AG08396 (cell line): ENCODE results near the gene FLOT1.
"Not testable (repeated sequence)": the region's sequence is repeated elsewhere in the genome, so short reads cannot be mapped to it uniquely, and the experiment has no call there.

ENCODE experiments used
- DNase-seq: peaks from one replicate; pipeline ENCODE4 v3.0.0; 2012; ENCODE audit warnings: low spot score, mixed read lengths

FLOT1 gene

DNA sequence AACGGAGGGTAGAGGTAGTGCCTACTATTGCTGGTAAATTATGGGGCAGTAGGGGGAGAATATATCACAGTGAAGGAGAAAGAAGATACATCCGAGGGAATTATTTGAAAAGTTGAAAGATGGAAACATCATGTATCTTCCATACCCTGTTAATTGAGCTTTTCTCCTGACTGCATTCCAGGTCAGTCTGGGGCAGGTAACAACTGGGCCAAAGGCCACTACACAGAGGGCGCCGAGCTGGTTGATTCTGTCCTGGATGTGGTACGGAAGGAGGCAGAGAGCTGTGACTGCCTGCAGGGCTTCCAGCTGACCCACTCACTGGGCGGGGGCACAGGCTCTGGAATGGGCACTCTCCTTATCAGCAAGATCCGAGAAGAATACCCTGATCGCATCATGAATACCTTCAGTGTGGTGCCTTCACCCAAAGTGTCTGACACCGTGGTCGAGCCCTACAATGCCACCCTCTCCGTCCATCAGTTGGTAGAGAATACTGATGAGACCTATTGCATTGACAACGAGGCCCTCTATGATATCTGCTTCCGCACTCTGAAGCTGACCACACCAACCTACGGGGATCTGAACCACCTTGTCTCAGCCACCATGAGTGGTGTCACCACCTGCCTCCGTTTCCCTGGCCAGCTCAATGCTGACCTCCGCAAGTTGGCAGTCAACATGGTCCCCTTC lies 19.2 kb downstream of the FLOT1 start:
- not testable (repeated sequence) for DNase-seq

DNA sequence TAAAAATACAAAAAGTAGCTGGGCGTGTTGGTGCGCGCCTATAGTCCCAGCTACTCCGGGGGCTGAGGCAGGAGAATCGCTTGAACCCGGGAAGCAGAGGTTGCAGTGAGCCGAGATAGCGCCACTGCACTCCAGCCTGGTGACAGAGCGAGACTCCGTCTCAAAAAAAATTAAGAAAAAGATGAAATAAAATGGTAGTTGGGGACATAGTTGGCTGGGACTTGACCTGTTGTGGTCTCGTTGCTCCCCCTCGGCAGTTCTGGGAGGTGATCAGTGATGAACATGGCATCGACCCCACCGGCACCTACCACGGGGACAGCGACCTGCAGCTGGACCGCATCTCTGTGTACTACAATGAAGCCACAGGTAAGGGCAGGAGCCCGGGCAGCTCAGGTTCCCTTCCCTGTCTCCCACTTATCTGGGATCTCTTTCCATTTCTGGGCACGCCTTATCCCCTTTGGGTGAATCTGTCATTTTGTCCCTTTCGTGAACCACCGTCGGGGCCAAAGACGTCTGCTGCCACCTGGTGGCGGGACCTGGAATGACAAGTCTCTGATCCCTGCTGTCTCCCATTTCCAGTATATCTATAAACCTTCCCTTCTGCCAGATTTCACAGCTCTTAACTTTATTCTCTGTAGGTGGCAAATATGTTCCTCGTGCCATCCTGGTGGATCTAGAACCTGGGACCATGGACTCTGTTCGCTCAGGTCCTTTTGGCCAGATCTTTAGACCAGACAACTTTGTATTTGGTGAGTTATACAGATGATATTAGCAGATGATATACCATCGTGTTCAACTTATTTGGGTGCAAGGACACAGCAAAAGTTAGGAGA lies 20.0 kb downstream of the FLOT1 start:
- DNase-seq = peak; percentile 69

DNA sequence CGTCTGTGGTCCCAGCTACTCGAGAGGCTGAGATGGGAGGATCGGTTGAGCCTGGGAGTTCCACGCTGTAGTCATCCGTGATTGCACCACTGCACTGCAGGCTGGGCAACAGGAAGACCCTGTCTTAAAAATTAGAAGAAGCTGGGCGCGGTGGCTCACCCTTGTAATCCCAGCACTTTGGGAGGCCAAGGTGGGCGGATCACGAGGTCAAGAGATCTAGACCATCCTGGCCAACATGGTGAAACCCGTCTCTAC lies 20.5 kb downstream of the FLOT1 start:
- DNase-seq = not testable (repeated sequence)

DNA sequence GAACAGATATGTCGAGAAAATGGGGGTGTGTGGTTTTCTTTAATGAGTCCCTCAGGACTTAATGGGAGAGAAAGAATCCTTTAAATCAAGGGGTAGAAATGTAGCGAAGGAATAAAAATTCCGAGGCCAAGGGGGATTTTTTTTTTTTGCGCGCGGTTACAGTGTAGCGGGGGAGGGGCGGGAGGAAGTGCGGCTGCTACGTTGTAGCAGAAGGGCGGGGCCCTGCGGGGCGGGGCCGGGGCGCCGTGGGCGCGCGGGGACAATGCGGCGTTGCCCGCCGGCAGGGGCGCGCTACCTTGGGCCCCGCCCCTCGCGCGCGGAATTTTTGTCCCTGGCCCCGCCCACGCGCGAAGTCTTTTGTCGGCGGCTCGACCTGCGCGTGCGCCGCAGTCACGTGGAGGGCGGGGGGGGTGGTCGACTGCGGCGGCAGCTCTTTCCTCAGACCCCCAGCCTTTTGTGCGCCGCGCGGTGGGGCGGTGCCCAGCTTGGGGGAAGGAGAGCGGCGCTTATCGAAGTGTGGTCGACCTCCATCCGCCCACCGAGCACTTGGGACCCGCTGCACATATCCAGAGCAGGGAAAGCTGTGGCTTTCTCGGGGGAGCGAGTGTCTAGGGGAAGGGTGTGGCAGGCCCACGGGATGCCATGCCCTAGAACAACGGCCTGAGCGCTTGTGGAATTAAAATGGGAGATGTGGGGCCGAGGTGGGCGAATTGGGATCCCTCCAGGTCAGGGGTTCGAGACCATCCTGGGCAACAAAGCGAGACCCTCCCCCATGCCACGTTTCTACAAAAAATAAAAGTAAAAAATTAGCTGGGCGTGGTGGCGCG lies 21.1 kb downstream of the FLOT1 start:
- DNase-seq = peak; percentile 92

DNA sequence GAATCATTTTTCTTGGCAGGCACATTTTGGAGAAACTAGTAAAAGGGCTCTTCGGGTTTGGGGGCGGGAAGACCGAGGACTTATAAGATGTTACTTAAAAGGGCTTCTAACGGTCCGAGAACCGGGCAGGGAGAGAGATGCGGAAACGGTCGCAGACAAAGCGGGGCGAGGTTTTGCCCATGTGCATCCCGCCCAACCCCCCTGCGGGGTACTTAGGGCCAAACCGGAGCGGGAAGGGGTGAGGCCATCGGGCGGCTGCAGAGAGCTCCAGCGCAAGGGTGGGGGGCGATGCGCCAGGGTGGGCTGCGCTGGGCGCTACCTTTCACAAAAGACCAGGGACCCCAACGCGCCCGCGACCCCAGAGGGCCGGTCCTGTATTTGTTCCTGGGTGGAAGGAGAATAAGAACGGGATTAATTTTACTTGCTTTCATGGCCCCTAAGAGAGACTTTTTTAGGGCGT lies 21.7 kb downstream of the FLOT1 start:
- peak; percentile 33 for DNase-seq

DNA sequence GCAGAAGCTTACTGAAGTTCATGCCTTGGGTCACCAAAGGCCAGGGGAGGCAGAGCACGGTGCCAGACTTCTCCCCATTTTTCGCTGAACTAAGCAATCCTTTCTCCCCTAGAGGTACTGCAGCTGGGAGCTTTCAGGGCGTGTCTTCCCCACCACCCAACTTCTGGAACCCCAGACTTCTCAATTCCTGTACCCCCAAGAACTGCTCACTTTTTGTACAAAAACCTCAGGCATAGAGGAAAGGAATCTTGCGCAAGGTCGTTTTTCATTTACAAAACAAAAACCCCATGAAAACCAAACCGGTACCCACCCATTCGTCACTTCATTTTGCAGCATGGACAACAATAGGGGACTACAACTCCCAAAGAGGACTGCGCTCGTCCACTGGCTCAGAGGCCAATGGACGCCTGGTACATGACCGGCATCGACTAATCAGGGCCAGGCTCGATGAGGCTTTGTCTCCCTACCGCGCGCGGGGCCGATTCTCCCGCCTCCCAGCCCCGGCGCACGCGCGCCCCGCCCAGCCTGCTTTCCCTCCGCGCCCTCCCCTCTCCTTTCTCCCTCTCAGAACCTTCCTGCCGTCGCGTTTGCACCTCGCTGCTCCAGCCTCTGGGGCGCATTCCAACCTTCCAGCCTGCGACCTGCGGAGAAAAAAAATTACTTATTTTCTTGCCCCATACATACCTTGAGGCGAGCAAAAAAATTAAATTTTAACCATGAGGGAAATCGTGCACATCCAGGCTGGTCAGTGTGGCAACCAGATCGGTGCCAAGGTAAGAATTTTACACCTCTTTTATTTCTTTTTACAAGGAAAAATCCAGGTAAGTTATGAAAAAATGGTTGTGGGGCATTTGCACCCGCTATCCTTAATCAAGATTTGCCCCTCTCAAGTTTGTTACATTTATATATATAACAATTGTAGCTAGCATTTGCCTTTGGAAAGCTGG lies 22.4 kb downstream of the FLOT1 start, which contains the start of gene TUBB:
TUBB (plus strand) TSS at position 562 of the 947 bp plus-strand sequence; CDS start at position 717, 155 bp downstream.
- DNase-seq = peak; percentile 91

DNA sequence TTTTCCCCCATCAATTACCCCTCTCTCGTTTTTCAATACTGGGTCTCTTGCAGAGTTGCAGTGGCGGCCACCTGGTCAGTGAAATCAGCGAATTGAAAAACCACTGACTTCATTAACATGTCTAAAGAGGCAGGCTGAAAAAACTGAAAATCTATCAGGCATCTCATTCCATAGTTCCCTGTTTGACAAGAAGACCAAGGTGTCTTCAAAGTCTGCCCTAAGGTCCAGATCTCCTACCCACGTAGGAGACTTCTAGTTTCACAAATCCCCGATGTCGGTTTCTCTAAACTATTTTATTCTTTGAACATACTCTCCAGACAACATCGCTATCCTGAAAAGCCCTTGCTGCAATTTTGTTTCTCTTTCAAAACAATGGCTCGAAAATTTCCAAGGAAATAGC lies 23.1 kb downstream of the FLOT1 start:
- DNase-seq = no peak

DNA sequence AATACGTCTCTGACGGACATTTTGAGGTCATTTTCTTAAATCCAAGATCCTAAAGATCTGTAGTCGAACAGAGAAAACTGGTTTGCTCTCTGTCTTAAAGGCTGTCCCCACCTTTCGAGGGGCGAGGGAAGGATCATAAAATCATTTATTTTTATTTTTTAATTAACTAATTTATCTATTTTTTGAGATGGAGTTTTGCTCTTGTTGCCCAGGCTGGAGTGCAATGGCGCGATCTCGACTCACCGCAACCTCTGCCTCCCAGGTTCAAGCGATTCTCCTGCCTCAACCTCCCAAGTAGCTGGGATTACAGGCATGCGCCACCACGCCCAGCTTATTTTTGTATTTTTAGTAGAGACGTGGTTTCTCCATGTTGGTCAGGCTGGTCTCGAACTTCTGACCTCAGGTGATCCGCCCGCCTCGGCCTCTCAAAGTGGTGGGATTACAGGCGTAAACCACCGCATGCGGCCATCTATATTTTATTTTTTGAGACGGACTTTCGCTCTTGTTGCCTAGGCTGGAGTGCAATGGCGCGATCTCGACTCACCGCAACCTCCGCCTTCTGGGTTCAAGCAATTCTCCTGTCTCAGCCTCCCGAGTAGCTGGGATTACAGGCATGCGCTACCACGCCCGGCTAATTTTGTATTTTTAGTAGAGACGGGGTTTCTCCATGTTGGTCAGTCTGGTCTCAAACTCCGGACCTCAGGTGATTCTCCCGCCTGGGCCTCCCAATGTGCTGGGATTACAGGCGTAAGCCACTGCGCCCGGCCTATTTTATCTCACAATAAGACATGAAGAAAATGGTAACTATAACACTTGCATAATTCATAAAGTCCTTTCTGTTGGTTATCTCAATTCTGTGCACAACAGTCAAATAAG lies 24.4 kb downstream of the FLOT1 start:
- not testable (repeated sequence) for DNase-seq

DNA sequence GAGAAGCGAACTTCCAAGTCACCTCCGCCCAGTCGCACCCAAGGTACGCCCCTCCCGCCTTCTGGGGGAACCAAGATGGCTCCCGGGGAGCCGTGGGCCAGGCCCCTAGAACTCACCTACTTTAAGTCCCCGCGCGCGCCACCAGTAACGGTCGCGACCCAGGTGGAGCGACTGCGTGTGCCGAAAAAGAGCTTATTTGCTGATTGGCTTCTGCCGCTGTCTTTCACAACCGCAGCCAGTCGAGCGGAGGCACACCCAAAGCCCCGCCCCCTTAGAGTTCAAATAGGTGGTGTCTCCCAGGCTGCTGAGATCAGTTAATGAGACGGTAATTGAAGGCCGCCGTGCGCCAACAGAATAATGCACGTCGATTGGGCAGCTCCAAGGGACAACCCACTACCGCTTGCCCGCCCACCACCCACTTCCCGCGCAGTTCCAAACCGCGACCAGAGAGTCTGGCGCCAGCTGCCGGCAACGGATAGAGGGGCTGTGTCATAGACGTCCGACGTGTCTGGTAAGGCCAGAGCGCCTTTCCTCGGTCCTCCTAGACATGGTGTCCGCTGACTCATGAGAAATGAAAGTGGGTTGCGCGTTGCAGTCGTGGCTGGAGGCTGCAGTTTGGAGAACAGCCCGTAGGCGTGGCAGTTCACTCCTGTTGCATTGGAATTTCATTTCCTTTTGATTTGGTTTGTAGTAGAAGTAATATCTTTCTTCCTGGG lies 25.2 kb downstream of the FLOT1 start, which contains the start of gene MDC1:
MDC1 (minus strand) TSS at position 153 of the 716 bp plus-strand sequence. CDS start 2,106 bp downstream, outside the sequence.
- peak; percentile 95 for DNase-seq

DNA sequence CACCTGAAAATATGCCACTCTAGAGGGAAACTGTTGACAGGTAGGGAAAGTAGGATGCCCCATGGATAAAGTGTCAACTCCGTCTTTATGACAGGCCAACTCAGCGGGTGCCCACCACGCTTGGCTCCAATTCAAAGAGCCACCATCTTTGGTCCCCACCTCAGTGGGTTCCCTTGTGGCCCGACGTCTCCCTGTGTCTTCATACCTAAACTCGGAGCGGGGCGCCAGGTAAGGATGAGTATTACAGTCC lies 25.7 kb downstream of the FLOT1 start:
- DNase-seq = no peak

DNA sequence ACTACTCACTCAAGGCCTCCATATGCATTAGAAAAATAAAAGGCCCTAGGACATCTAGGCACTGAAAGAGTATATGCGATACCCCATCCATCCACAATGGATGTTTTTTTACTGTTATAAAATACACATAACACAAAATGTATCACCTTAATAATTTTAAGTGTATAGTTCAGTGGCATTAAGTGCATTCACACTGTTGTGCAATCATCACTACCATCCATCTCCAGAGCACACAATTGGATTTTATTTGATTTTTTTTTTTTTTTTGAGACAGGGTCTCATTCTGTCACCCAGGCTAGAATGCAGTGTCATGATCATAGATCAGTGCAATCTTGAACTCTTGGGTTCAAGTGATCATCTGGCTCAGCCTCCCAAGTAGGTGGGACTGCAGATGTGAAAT lies 28.2 kb downstream of the FLOT1 start:
- DNase-seq = no peak

DNA sequence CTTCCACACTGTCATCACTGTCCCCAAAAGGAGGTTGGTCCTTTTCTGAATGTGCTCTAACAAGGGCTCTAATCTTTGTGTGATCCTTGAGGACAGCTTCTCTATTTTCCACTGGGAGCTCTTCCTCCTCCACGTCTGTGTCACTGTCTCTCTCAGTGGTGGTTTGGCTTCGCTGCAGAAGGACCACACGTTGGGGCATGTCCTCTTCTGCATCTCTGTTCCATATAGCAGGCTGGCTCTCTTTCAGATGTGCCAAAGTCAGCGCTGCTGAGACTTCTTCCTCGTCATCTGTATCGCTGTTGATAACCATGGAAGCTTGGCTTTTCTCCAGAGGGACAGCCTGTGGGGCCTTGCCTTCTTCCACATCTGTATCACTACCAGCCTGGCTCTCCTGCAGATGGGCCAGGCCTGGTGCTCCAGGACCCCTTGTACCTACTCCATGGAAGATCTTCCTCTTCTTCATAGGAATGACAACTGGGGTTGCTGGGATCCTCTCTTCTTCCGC lies 30.0 kb downstream of the FLOT1 start:
- no peak for DNase-seq

DNA sequence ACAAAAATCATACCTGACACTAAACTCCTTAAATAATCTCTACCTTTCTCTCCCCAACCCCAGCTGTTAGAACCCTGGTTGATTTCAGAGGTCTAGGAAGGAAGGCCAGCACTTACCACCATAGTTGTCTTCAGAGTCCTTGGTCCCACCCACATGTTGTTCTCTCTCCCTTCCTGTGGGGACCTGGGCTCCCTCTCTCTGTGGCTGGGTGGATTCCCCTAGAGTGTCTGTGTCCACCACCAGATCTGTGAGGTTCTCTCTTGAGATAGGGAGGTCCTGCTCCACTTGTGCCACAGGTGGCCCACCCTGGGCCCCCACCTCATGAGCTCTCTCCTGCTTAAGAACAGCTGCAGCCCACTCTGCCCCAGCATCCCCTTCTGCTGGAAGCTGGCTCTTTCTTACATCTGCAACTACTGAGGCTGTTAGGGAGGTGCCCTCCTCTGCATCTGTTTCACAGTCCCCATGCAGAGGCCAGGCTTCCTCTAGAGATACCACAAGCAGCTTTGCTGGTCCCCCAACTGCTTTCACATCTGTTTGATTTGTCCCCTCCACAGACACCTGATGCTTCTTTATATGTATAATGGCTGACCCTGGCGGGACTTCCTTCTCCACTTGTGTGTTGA lies 30.6 kb downstream of the FLOT1 start:
- DNase-seq = no peak

DNA sequence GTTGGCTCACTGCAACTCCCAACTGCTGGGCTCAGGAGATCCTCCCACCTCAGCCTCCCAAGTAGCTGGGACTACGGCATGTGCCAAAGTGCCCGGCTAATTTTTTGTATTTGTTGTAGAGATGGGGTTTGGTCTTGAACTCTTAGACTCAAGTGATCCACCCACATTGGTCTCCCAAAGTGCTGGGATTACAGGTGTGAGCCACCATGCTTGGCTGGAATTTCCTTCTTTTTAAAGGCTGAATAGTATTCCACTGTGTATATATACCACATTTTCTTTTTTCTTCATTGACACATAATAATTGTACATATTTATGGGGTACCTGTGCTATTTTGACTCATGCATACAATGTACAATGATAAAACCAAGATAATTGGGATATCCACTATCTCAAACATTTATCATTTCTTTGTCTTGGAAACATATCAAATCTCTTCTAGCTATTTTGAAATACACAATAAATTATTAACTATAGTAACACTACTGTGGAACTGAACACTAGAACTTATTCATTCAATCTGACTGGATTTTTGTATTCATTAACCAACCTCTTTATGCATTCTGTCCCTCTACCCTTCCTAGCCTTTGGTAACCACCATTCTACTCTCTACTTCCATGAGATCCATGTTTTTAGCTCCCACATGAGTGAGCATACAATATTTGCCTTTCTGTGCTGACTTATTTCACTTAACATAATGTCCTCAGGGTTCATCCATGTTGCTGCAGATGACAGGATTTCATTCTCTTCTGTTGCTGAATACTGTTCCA lies 33.2 kb downstream of the FLOT1 start:
- DNase-seq = no peak

DNA sequence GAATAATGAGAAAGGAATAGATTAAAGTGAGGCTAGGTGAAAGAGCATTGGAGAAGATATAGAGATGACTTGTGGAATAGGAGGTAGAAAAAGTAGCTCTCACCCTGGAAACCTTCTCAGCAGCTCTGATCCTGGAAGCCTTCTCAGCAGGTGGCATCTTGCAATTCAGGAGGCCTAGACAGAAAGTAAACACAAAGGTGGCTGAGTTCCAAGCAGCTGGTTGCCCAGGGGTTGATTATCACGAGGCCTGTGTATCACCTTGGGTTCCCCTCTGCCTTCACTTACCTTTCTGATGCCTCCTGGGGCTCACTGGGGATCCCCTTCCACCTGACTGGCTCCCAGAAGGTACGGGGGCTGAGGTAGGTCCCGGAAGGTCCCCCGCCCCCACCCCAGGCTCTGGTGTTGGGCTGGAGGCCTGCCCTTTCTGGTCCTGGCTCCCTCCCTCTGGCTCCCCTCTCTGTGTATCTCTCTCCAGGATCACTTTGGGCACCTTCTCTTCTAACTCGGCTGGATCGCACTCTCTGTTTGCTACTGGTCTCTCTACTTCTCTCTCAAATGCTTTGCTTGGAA lies 35.1 kb downstream of the FLOT1 start:
- DNase-seq = no peak

DNA sequence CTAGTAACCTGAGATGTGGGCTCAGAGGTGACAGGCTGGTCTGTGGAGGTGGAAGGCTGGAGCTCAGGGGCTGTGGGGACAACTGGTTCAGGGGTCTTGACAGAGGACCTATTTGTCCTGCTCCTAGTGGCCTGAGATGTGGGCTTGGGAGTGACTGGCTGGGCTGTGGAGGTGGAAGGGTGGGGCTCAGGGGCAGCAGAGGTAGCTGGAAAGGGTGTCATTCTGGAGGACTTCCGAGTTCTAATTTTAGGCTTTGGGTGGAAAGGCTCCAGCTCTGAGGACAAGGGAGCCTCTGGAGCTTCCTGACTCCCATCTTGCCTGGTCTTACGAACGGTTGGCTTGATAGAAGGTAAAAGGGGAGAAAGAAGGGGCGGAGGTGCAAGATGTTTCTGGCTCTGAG lies 36.9 kb downstream of the FLOT1 start:
- DNase-seq = no peak

DNA sequence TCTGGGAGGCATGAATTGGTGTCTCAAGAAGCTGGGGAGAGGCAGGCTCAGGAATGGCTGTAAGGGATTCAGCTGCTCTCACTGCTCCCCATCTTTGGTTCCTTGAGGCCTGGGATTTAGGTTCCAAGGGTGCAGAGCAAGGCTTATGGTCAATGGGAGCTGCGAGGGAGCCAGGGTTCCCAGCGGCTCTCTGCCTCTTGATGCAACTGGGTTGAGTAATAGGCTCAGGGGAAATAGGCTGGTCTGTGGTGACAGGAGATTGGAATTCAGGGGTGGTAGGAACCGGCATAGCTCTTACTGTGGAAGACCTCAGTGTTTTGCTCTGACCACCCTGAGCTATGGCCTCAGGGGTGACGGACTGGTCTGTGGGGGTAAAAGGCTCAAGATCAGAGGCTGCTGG lies 38.7 kb downstream of the FLOT1 start:
- DNase-seq = no peak

DNA sequence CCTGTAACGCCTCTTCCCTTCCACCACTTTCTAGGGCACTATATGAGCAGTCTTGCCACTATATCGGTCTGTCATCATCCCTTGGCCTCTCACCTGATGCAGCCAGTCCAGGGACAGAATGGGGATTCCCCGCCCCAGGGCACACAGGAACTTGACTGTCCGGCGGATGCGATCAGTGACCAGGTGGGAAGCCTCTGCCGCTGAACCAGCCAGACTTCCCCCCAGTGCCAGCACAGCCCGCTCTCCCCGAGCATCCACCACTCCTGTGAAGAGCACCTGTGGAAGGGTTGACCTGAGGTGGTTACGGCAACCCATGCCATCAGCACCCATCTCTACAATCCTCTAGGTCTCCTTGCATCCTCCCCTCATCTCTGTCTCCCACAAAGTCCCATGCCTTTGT lies 39.5 kb downstream of the FLOT1 start:
- DNase-seq = no peak
